Astrocyte (in vitro differentiated cells and primary cell): ENCODE results near the gene CDH13. TPM values are rescaled to one million over a fixed set of nuclear protein-coding genes. Genes with fewer than 3 reads are reported as not detected.

Experiments used
- DNase-seq: peaks from one replicate; pipeline ENCODE4 v3.0.0-alpha.2; 2010; ENCODE audit warnings: low read depth
- FAIRE-seq: peaks from 2 replicates; lab custom pipeline; 2011; peaks lifted over from hg19 to GRCh38; lab: Jason Lieb, UNC
- H2AFZ ChIP-seq: 2 replicates; pipeline ENCODE4 v1.6.0; 2012; ENCODE audit warnings: low read depth, low read length, inconsistent platforms
- H3K27ac ChIP-seq: 2 replicates; pipeline ENCODE4 v1.5.1; 2011; ENCODE audit warnings: low read depth, low read length, inconsistent platforms
- H3K27me3 ChIP-seq: 2 replicates; pipeline ENCODE4 v1.6.0; 2011; ENCODE audit warnings: low read length, inconsistent platforms; ENCODE audit not compliant: insufficient read depth
- H3K36me3 ChIP-seq: 2 replicates; pipeline ENCODE4 v1.5.1; 2011; ENCODE audit warnings: low read length, inconsistent platforms; ENCODE audit not compliant: insufficient read depth
- H3K4me1 ChIP-seq: 2 replicates; pipeline ENCODE4 v1.5.1; 2011; ENCODE audit warnings: low read length, inconsistent platforms; ENCODE audit not compliant: insufficient read depth
- H3K4me2 ChIP-seq: 2 replicates; pipeline ENCODE4 v1.6.0; 2012; ENCODE audit warnings: low read length, inconsistent platforms
- H3K4me3 ChIP-seq: 2 replicates; pipeline ENCODE4 v1.5.1; 2011; ENCODE audit warnings: low read depth, mild to moderate bottlenecking, low read length, inconsistent platforms; ENCODE audit not compliant: insufficient read depth
- H3K79me2 ChIP-seq: 2 replicates; pipeline ENCODE4 v1.6.0; 2012; ENCODE audit warnings: mild to moderate bottlenecking, low read length, inconsistent platforms; ENCODE audit not compliant: insufficient read depth
- H3K9ac ChIP-seq: 2 replicates; pipeline ENCODE4 v1.6.0; 2012; ENCODE audit warnings: mild to moderate bottlenecking, low read length, inconsistent platforms
- H3K9me3 ChIP-seq: 2 replicates; pipeline ENCODE4 v1.5.1; 2012; ENCODE audit warnings: low read depth, mild to moderate bottlenecking, low read length, inconsistent platforms; ENCODE audit not compliant: insufficient read depth
- H4K20me1 ChIP-seq: 2 replicates; pipeline ENCODE4 v1.6.0; 2012; ENCODE audit warnings: low read length, inconsistent platforms; ENCODE audit not compliant: insufficient read depth
- H3K27ac Mint-ChIP-seq: one replicate; pipeline ENCODE4 v1.8.0; 2021; ENCODE audit warnings: mild to moderate bottlenecking, mixed read lengths; ENCODE audit not compliant: unreplicated experiment
- H3K27me3 Mint-ChIP-seq: one replicate; pipeline ENCODE4 v1.8.0; 2021; ENCODE audit warnings: low read depth, mixed read lengths; ENCODE audit not compliant: unreplicated experiment
- H3K36me3 Mint-ChIP-seq: one replicate; pipeline ENCODE4 v1.8.0; 2021; ENCODE audit warnings: low read depth, mixed read lengths; ENCODE audit not compliant: unreplicated experiment
- H3K4me1 Mint-ChIP-seq: one replicate; pipeline ENCODE4 v1.8.0; 2021; ENCODE audit warnings: low read depth, mixed read lengths; ENCODE audit not compliant: unreplicated experiment
- H3K4me3 Mint-ChIP-seq: one replicate; pipeline ENCODE4 v1.8.0; 2021; ENCODE audit warnings: mild to moderate bottlenecking, moderate library complexity, mixed read lengths; ENCODE audit not compliant: unreplicated experiment
- H3K9me3 Mint-ChIP-seq: one replicate; pipeline ENCODE4 v1.8.0; 2021; ENCODE audit warnings: mild to moderate bottlenecking, mixed read lengths; ENCODE audit not compliant: unreplicated experiment
- CTCF ChIP-seq: IDR thresholded peaks from 2 replicates; pipeline ENCODE4 v1.5.1; 2011; ENCODE audit warnings: low read depth, mild to moderate bottlenecking, inconsistent platforms, low read length, moderate library complexity; ENCODE audit not compliant: insufficient read depth
- EZH2 ChIP-seq: IDR thresholded peaks from 2 replicates; pipeline ENCODE4 v1.6.1; 2012; ENCODE audit warnings: mild to moderate bottlenecking, low read length, inconsistent platforms; ENCODE audit not compliant: insufficient read depth
- total RNA-seq: library from RNA; stranded (reverse); gene quantifications from 2 replicates; pipeline ENCODE4 v1.2.1, GENCODE V29; 2021

The CDH13 gene
- total RNA-seq, 1 donor from 2014 or later: 41.7 TPM

- H3K27ac ChIP-seq: no peak overlapping the region
- FAIRE-seq: no peak
These were observed 730.2 kb downstream of the CDH13 start for GRCh38 chr16:83356986-83357385.

GRCh38 chr16:83363521-83363920, 736.8 kb downstream of the CDH13 start:
- no peaks in the 10 kb centered on the region for H3K36me3 Mint-ChIP-seq
- no peak overlapping the region for H3K27ac Mint-ChIP-seq
- DNase-seq (no peak), FAIRE-seq (no peak)
- peaks cover 2% of the 10 kb centered on the region for H3K4me1 Mint-ChIP-seq
- H3K4me1 ChIP-seq: no peaks in the 10 kb centered on the region
- H3K4me3 Mint-ChIP-seq: no peak overlapping the region
- H3K9me3 Mint-ChIP-seq: no peaks in the 10 kb centered on the region
- TF ChIP-seq CTCF (no peak), EZH2 (no peak)
- H3K9ac ChIP-seq: no peak overlapping the region
- H4K20me1 ChIP-seq: peaks cover 4% of the 10 kb centered on the region
- H3K27me3 ChIP-seq: no peaks in the 10 kb centered on the region
- no peak overlapping the region for H3K4me2 ChIP-seq
- H3K36me3 ChIP-seq: no peaks in the 10 kb centered on the region
- H3K27me3 Mint-ChIP-seq: peaks cover 4% of the 10 kb centered on the region
- H3K4me3 ChIP-seq: no peak overlapping the region
- no peak overlapping the region for H3K27ac ChIP-seq
- H3K9me3 ChIP-seq: no peaks in the 10 kb centered on the region
- no peak overlapping the region for H2AFZ ChIP-seq
- H3K79me2 ChIP-seq: no peaks in the 10 kb centered on the region

More at GRCh38 chr16:83356986-83357385, 730.2 kb downstream of the CDH13 start:
- Histone ChIP-seq H3K4me1 (no peaks in the 10 kb centered on the region), H2AFZ (no peak overlapping the region), H3K36me3 (no peaks in the 10 kb centered on the region), H3K9ac (no peak overlapping the region), H4K20me1 (no peaks in the 10 kb centered on the region), H3K4me3 (no peak overlapping the region), H3K79me2 (no peaks in the 10 kb centered on the region), H3K9me3 (no peaks in the 10 kb centered on the region), H3K27me3 (no peaks in the 10 kb centered on the region), H3K4me2 (no peak overlapping the region)
- peaks cover 6% of the 10 kb centered on the region for H3K27me3 Mint-ChIP-seq
- no peak for TF ChIP-seq EZH2
- TF ChIP-seq CTCF: no peak
- no peak overlapping the region for H3K4me3 Mint-ChIP-seq
- no peak for DNase-seq
- H3K9me3 Mint-ChIP-seq: peaks cover 3% of the 10 kb centered on the region
- peaks cover 2% of the 10 kb centered on the region for H3K4me1 Mint-ChIP-seq
- no peaks in the 10 kb centered on the region for H3K36me3 Mint-ChIP-seq
- no peak overlapping the region for H3K27ac Mint-ChIP-seq

GRCh38 chr16:83365166-83365565, 738.4 kb downstream of the CDH13 start:
- DNase-seq (peak; percentile 60), FAIRE-seq (no peak)
- Mint-ChIP-seq H3K27me3 (peaks cover 4% of the 10 kb centered on the region), H3K36me3 (no peaks in the 10 kb centered on the region), H3K27ac (no peak overlapping the region), H3K4me1 (peaks cover 2% of the 10 kb centered on the region), H3K4me3 (no peak overlapping the region), H3K9me3 (no peaks in the 10 kb centered on the region)
- Histone ChIP-seq H3K36me3 (no peaks in the 10 kb centered on the region), H3K4me3 (no peak overlapping the region), H3K79me2 (no peaks in the 10 kb centered on the region), H3K27ac (no peak overlapping the region), H4K20me1 (peaks cover 4% of the 10 kb centered on the region), H3K27me3 (no peaks in the 10 kb centered on the region), H3K9me3 (no peaks in the 10 kb centered on the region), H2AFZ (no peak overlapping the region), H3K9ac (no peak overlapping the region), H3K4me1 (no peaks in the 10 kb centered on the region), H3K4me2 (no peak overlapping the region)
- TF ChIP-seq CTCF: no peak
- no peak for TF ChIP-seq EZH2
